H1 (cell line): ENCODE data around the gene SENP1. TPM values are rescaled to one million over a fixed set of nuclear protein-coding genes. Genes with fewer than 3 reads are reported as not detected.

Experiments
- ATF2 ChIP-seq: IDR thresholded peaks from 2 replicates; pipeline ENCODE4 v1.6.1; 2012; ENCODE audit warnings: low read length, inconsistent platforms
- RAD21 ChIP-seq, 2 experiments: IDR thresholded peaks in 1 of 2; conservative IDR thresholded peaks in 1 of 2; 2 replicates each; pipeline ENCODE4 v1.6.1; 2011; ENCODE audit warnings: low read depth in 2 of 2, low read length in 2 of 2, improper control_type of control experiment in 1 of 2, inconsistent platforms in 1 of 2, mild to moderate bottlenecking in 1 of 2, moderate library complexity in 1 of 2
- SP4 ChIP-seq: IDR thresholded peaks from 2 replicates; pipeline ENCODE4 v1.6.1; 2012; ENCODE audit warnings: low read length, inconsistent platforms
- TCF12 ChIP-seq: IDR thresholded peaks from 2 replicates; pipeline ENCODE4 v1.6.1; 2011; ENCODE audit warnings: low read depth, mild to moderate bottlenecking, low read length
- polyA plus RNA-seq, 7 experiments: library from polyadenylated mRNA; depleted of rRNA in 3 of 7; stranded (reverse) in 5 of 7; unstranded in 2 of 7; fragments of >200 nt in 5 of 7; fragments of 200-250 nt in 2 of 7; gene quantifications; 1 replicate in 5 of 7; 2 replicates in 1 of 7; 4 replicates in 1 of 7; pipeline versions ENCODE4 v1.2.1 to v1.2.3, GENCODE V29; 2011 to 2013; ENCODE audit warnings: missing spikeins in 2 of 7, mixed read lengths in 2 of 7
- total RNA-seq: library from RNA; stranded (reverse); fragmentation: NEBNext Ultra II Directional; extraction: Animal tissue kit (Norgen Biotek cat#: 25700); gene quantifications from 2 replicates; pipeline ENCODE4 v1.2.1, GENCODE V29; 2021

Gene SENP1
- total and polyA plus RNA-seq, 2 of the 8 experiments (the other 6 are each of a cell fraction or from before 2014, with no cell fraction given): 14.2 to 31.5 TPM

GRCh38 chr12:48061938-48062719 lies 43.8 kb downstream of the SENP1 start (continued):
- peak; percentile 57 to 70 for TF ChIP-seq RAD21 (IDR thresholded peaks at IDR 0.05 in 1 of 2, conservative IDR thresholded peaks at IDR 0.05 in 1 of 2; ENCODE audit: low read depth in 2 of 2, low read length in 2 of 2)
- TF ChIP-seq SP4: no peak
- TF ChIP-seq ATF2: no peak
- TF ChIP-seq TCF12: no peak
